Measurements from ENCODE around the gene SGPP1. TPM values are rescaled to one million over a fixed set of nuclear protein-coding genes. Genes with fewer than 3 reads are reported as not detected.

The SGPP1 gene
- total and polyA plus RNA-seq, 10 of the 15 experiments (the other 5 are each of a cell fraction or from before 2014, with no cell fraction given): 3.5 to 37.7 (median 25.5) TPM

- TF ChIP-seq MLLT1 (IDR thresholded peaks at IDR 0.05) (no peak), GATAD2B (conservative IDR thresholded peaks at IDR 0.05; ENCODE audit: low read depth) (no peak), DPF2 (IDR thresholded peaks at IDR 0.05) (peak; percentile 81), SP1 (IDR thresholded peaks at IDR 0.05; ENCODE audit: low read depth, low read length) (no peak), STAT3 (IDR thresholded peaks at IDR 0.05; ENCODE audit: low read depth, low read length) (no peak), MTA2 (IDR thresholded peaks at IDR 0.05; ENCODE audit: low read depth) (peak; percentile 98), ZNF274 (IDR thresholded peaks at IDR 0.05; ENCODE audit: insufficient read depth, insufficient read length) (no peak), TBL1XR1 (IDR thresholded peaks at IDR 0.05; ENCODE audit: low read depth, low read length) (no peak), JUNB (IDR thresholded peaks at IDR 0.05) (no peak), PML (IDR thresholded peaks at IDR 0.05; ENCODE audit: low read length) (no peak), CHD2 (IDR thresholded peaks at IDR 0.05; ENCODE audit: borderline replicate concordance, low read depth, low read length) (no peak), STAT1 (conservative IDR thresholded peaks at IDR 0.05) (no peak; the same call in 1 of the 2 replicates), NFIC (IDR thresholded peaks at IDR 0.05; ENCODE audit: low read depth, low read length) (no peak), RBBP5 (conservative IDR thresholded peaks at IDR 0.05) (no peak), BACH1 (IDR thresholded peaks at IDR 0.05; ENCODE audit: borderline replicate concordance) (peak; percentile 24; the same call in 1 of the 2 replicates), SMAD1 (IDR thresholded peaks at IDR 0.05; ENCODE audit: low read depth, partially characterized antibody) (no peak), IKZF2 (IDR thresholded peaks at IDR 0.05) (peak in 1 of 2 experiments; percentile 17; a peak in 1 of 4 replicates), ESRRA (IDR thresholded peaks at IDR 0.05; ENCODE audit: low read length) (no peak), MAX (IDR thresholded peaks at IDR 0.05; ENCODE audit: low read depth, low read length) (no peak), YBX1 (IDR thresholded peaks at IDR 0.05) (no peak), RB1 (IDR thresholded peaks at IDR 0.05; ENCODE audit: borderline replicate concordance) (0 out of 2 replicates have a peak, but pooled peaks have one; percentile 38)
- TF ChIP-seq, protein P1, sequence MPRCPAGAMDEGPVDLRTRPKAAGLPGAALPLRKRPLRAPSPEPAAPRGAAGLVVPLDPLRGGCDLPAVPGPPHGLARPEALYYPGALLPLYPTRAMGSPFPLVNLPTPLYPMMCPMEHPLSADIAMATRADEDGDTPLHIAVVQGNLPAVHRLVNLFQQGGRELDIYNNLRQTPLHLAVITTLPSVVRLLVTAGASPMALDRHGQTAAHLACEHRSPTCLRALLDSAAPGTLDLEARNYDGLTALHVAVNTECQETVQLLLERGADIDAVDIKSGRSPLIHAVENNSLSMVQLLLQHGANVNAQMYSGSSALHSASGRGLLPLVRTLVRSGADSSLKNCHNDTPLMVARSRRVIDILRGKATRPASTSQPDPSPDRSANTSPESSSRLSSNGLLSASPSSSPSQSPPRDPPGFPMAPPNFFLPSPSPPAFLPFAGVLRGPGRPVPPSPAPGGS (IDR thresholded peaks at IDR 0.05; ENCODE audit: borderline replicate concordance, insufficient read depth, low read depth, low read length, poor library complexity, severe bottlenecking): no peak
- TF ChIP-seq, protein P2, sequence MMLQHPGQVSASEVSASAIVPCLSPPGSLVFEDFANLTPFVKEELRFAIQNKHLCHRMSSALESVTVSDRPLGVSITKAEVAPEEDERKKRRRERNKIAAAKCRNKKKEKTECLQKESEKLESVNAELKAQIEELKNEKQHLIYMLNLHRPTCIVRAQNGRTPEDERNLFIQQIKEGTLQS (IDR thresholded peaks at IDR 0.05; ENCODE audit: borderline replicate concordance, extremely low read depth, low read depth, low read length): no peak
- TF ChIP-seq, protein P3, sequence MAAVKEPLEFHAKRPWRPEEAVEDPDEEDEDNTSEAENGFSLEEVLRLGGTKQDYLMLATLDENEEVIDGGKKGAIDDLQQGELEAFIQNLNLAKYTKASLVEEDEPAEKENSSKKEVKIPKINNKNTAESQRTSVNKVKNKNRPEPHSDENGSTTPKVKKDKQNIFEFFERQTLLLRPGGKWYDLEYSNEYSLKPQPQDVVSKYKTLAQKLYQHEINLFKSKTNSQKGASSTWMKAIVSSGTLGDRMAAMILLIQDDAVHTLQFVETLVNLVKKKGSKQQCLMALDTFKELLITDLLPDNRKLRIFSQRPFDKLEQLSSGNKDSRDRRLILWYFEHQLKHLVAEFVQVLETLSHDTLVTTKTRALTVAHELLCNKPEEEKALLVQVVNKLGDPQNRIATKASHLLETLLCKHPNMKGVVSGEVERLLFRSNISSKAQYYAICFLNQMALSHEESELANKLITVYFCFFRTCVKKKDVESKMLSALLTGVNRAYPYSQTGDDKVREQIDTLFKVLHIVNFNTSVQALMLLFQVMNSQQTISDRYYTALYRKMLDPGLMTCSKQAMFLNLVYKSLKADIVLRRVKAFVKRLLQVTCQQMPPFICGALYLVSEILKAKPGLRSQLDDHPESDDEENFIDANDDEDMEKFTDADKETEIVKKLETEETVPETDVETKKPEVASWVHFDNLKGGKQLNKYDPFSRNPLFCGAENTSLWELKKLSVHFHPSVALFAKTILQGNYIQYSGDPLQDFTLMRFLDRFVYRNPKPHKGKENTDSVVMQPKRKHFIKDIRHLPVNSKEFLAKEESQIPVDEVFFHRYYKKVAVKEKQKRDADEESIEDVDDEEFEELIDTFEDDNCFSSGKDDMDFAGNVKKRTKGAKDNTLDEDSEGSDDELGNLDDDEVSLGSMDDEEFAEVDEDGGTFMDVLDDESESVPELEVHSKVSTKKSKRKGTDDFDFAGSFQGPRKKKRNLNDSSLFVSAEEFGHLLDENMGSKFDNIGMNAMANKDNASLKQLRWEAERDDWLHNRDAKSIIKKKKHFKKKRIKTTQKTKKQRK (IDR thresholded peaks at IDR 0.05; ENCODE audit: low read depth, low read length): no peak
These were observed 55.3 kb downstream of the SGPP1 start (continued) for GRCh38 chr14:63672417-63673180.
